Activated CD4-positive, CD25-positive, alpha-beta regulatory T cell treated with anti-CD3 and anti-CD28 coated beads, Interleukin-2, amount 50 U/mL, for 24 hours (primary cell): Measurements from ENCODE around the gene PCDH1.

Experiments used
- ATAC-seq, 2 donors: fragments of 150-1000 bp; cut with Tn5 transposase; one replicate each; pipeline ENCODE4 v1.10.0; 2021; ENCODE audit warnings: mild to moderate bottlenecking in 1 of 2, moderate library complexity in 1 of 2

The PCDH1 gene

DNA sequence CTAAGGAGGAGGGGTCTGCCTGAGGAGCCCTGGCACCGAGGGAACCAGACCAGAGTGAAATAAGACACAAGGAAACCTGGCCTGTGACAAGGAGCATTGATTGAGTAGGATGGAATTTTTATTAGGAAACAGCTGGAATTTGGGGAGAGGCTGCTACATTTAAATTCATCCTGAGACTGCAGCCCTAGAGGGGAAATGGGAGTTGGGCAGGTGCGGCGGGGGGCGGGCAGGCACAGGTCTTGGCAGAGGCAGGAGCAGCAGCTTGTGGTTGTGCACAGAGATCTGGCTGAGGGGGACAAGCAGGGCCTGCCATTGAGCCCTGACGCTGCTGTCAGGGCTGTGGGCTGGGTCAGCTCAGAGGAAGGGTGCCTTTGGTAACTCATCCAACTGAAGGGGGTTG lies 71.6 kb downstream of the PCDH1 start:
- ATAC-seq = no peak

DNA sequence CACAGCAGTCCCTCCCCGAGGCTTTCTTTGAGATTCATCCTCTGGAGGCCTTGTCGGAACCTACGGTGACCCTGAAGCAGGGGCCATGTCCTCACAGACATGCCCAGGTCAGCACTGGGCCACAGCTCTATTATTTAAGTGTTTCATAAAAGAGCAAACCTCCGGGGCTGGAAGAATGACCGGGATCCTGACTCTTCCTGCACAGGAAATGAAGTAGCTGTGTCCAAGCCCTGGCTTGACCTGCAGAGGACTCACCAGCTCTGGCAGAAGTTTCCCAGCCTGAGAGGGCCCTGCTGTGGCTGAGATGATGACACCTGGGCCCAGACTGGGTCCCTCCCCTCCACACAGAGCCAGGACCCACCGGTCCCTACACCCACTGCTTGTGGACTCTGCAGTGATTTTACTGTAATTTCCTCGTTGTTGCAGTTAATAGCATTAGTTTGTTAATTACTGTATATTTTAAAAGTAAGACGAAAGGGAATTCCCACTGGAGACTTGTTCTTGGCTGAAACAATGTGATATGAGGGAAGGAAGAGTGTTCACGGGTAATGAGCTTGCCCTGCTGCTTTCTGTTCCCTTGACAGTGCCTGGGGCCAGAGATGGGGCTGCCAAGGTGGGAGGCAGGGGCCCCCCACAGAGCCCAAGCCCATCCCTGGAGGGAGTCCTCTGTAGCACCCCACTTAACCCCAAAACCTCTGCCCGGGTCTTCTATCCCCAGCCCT lies 72.2 kb downstream of the PCDH1 start:
- no peak for ATAC-seq

DNA sequence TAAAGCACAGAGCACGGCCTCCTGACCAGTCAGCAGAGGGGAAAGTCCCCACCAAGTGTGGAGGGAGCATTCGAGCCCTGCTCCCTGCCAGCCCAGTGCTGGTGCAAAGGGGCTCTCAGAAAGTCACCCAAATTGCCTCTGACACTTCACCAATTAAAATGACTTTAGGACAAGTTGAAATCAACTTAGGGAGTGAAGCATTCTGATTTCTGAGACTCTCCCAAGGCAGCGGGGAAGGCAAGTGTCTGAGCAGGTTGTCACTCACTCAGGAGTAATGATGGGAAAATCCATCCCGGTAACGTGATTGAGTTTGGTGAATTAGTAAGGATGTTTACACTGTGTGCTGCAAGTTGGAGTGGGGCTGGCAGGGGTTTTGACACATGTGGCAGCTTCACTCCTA lies 73.7 kb downstream of the PCDH1 start:
- no peak for ATAC-seq
